OCI-LY7 (cell line): ENCODE data around the gene MAP4K1. TPM values are rescaled to one million over a fixed set of nuclear protein-coding genes. Genes with fewer than 3 reads are reported as not detected.

Experiments used
- BruUV-seq: library from RNA; stranded (reverse); fragments of 400-500 nt; replicated peaks from 2 replicates; lab custom pipeline; 2021; lab: Mats Ljungman, UMichigan
- CTCF ChIA-PET: fragments of 300-600 bp; sonication (Branson Sonifier 250); formaldehyde crosslinking; loops from one replicate; lab custom pipeline; 2022; ENCODE audit warnings: antibody characterized with exemption; ENCODE audit not compliant: unreplicated experiment; lab: Charles Lee
- POLR2A ChIA-PET: fragments of 300-600 bp; sonication (Branson Sonifier 250); formaldehyde crosslinking; loops from one replicate; lab custom pipeline; 2022; ENCODE audit warnings: antibody characterized with exemption; lab: Charles Lee
- DNase-seq: peaks from one replicate; pipeline ENCODE4 v3.0.0-alpha.2; 2015; ENCODE audit warnings: low spot score
- H2AFZ ChIP-seq: fragments of 200-600 bp; sonication (generic), shearing (Covaris generic); 2 replicates; pipeline ENCODE4 v1.6.1; 2014; ENCODE audit warnings: mild to moderate bottlenecking, antibody characterized with exemption, low read length, moderate library complexity
- H3K27ac ChIP-seq: fragments of 200-600 bp; sonication (generic); 2 replicates; pipeline ENCODE4 v1.5.1; 2014; ENCODE audit warnings: mixed run types, low read depth, mild to moderate bottlenecking, moderate library complexity, low read length, inconsistent platforms; ENCODE audit not compliant: poor library complexity, severe bottlenecking
- H3K36me3 ChIP-seq: fragments of 200-600 bp; sonication (generic); 2 replicates; pipeline ENCODE4 v1.6.1; 2014; ENCODE audit warnings: mild to moderate bottlenecking, antibody characterized with exemption, low read length, moderate library complexity, mixed read lengths; ENCODE audit not compliant: insufficient read depth
- H3K4me1 ChIP-seq: fragments of 200-600 bp; sonication (generic); 2 replicates; pipeline ENCODE4 v1.5.1; 2014; ENCODE audit warnings: mild to moderate bottlenecking, low read length; ENCODE audit not compliant: insufficient read depth, poor library complexity, severe bottlenecking
- H3K4me2 ChIP-seq: fragments of 200-600 bp; sonication (generic); 2 replicates; pipeline ENCODE4 v1.6.1; 2014; ENCODE audit warnings: mild to moderate bottlenecking, low read length
- H3K4me3 ChIP-seq: fragments of 200-600 bp; sonication (generic); 2 replicates; pipeline ENCODE4 v1.5.1; 2014; ENCODE audit warnings: mild to moderate bottlenecking, low read depth, low read length; ENCODE audit not compliant: poor library complexity, severe bottlenecking
- H3K79me2 ChIP-seq: fragments of 200-600 bp; sonication (generic); 2 replicates; pipeline ENCODE4 v1.6.1; 2016; ENCODE audit warnings: low read depth, mild to moderate bottlenecking, low read length, moderate library complexity, mixed read lengths; ENCODE audit not compliant: insufficient read depth
- H3K9me2 ChIP-seq: fragments of 200-600 bp; sonication (generic); 2 replicates; pipeline ENCODE4 v1.6.1; 2016; ENCODE audit warnings: mild to moderate bottlenecking, low read length, mixed read lengths; ENCODE audit not compliant: insufficient read depth
- H3K9me3 ChIP-seq: fragments of 200-600 bp; sonication (generic); 2 replicates; pipeline ENCODE4 v1.6.1; 2014; ENCODE audit warnings: mild to moderate bottlenecking, mixed run types, low read length, mixed read lengths
- H4K20me1 ChIP-seq: fragments of 200-600 bp; sonication (generic); 2 replicates; pipeline ENCODE4 v1.6.1; 2014; ENCODE audit warnings: mild to moderate bottlenecking, antibody characterized with exemption, low read length, moderate library complexity, mixed read lengths; ENCODE audit not compliant: insufficient read depth
- EZH2phosphoT487 ChIP-seq: fragments of 200-600 bp; sonication (generic); IDR thresholded peaks from 2 replicates; pipeline ENCODE4 v1.6.1; 2018; ENCODE audit warnings: low read depth, borderline replicate concordance, mild to moderate bottlenecking, mixed run types, antibody characterized with exemption, low read length, moderate library complexity, mixed read lengths
- intact Hi-C: fragments of 100-400 bp; cut with micrococcal nuclease; formaldehyde crosslinking; loops from one replicate; pipeline ENCODE4 v1.10.0; 2022; ENCODE audit not compliant: unreplicated experiment
- total RNA-seq, 2 experiments: library from RNA; depleted of rRNA in 1 of 2; stranded (reverse); fragments of >200 nt in 1 of 2; shearing (Covaris generic) in 1 of 2; gene quantifications; 2 replicates each; pipeline ENCODE4 v1.2.3, GENCODE V29; 2014 to 2022
- TF ChIP-seq, protein P1 (sequence below): fragments of 200-600 bp; sonication (generic); conservative IDR thresholded peaks from 2 replicates; pipeline ENCODE4 v1.5.1; 2014; ENCODE audit warnings: mild to moderate bottlenecking, antibody characterized with exemption, low read length, moderate library complexity, mixed read lengths

MAP4K1 gene
- total RNA-seq, 2 experiments from 2014 or later = 102 to 331 TPM

DNA sequence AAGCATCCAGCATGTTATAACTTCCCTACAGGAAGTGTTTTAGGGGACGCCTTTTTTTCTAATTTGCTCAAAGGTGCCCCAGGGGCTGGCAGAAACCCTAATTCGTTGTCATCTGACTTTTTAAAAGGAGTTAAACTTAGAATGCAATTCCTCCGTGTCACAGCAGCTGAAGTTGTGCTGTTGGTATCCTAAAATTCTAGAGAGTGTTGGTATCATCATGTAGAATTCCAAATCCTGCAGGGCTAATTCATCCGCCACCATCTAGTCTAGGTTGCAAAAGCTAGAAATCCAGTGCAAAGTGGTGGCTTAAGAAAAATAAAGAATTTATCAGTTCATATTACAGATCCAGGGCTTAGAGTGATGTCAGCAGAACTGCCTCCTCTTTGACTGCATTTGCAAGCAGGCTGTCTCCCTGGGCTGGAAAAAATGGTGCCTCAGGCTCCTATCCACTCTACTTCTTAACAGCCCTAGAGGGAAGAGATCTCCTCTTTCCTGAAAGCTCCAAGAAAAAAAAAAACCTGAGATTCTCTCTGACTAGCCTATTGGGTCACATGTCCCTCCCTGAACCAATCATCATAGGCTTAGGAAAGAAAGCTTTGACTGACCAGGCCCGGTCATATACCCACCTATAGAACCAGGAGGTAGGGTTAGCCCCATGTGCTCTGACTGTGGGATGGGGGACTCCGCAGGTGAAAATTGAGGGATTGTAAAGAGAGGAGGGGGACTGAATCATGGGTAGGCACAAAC is 73.0 kb downstream of the MAP4K1 start:
- no peak for TF ChIP-seq EZH2phosphoT487
- TF ChIP-seq, protein P1, sequence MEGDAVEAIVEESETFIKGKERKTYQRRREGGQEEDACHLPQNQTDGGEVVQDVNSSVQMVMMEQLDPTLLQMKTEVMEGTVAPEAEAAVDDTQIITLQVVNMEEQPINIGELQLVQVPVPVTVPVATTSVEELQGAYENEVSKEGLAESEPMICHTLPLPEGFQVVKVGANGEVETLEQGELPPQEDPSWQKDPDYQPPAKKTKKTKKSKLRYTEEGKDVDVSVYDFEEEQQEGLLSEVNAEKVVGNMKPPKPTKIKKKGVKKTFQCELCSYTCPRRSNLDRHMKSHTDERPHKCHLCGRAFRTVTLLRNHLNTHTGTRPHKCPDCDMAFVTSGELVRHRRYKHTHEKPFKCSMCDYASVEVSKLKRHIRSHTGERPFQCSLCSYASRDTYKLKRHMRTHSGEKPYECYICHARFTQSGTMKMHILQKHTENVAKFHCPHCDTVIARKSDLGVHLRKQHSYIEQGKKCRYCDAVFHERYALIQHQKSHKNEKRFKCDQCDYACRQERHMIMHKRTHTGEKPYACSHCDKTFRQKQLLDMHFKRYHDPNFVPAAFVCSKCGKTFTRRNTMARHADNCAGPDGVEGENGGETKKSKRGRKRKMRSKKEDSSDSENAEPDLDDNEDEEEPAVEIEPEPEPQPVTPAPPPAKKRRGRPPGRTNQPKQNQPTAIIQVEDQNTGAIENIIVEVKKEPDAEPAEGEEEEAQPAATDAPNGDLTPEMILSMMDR = peak; percentile 89
- Histone ChIP-seq H3K79me2 (no peaks in the 10 kb centered on the region), H3K4me3 (no peak overlapping the region), H3K27ac (no peak overlapping the region), H3K4me2 (peak overlapping the region; percentile 39), H3K9me3 (no peaks in the 10 kb centered on the region), H3K36me3 (no peaks in the 10 kb centered on the region), H3K4me1 (peaks cover 22% of the 10 kb centered on the region), H3K9me2 (no peaks in the 10 kb centered on the region), H2AFZ (peak overlapping the region; percentile 93), H4K20me1 (no peaks in the 10 kb centered on the region)
- BruUV-seq = no TSS peak
- CTCF ChIA-PET = no interaction called here
- DNase-seq = peak; percentile 89
- intact Hi-C loops = loop anchor here (1.0 to 10.0 kb wide), 5 partner anchors 39 to 386 kb away; partner anchors contain the start of genes MRPS12 and SARS2
- POLR2A ChIA-PET = interaction anchor here (0.9 kb wide), 1 partner anchor 73 kb away, joined by 4 read pairs; the partner anchor contains the start of gene MAP4K1

DNA sequence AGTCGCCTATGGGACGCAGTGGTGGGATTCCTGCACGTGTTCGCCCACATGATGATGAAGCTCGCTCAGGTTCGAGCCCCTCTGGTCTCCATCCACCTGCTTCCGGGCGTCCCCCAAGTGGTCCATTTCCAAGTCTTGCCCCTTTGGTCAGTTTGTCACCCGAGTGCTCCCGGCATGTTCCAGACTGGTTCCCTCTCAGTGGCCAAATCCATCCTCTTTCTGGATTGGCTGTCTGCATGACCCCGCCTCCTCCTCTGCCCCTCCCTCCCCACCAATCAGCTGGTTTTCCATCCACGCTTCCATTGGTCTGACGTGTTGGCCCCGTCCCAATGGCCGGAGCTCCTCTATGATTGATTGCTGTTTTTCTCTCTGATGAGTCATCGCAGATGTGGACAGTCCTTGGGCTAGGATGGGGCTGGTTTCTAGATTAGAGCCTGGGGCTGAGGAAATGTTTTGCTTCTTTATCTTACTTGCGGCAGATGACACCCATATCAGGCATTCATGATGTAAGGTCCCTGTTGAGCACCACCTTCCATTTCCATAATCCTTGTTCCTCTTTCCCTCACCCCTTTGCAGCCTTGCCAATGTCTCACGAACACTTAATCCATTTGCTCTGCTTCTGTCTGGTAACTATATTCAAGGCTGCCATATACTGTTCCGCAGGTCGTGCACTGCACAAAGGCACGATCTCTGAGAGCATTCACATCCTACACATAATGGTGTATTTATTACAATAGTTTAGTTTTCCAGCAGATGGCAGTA is 73.8 kb downstream of the MAP4K1 start:
- Histone ChIP-seq H2AFZ (peak overlapping the region; percentile 93; the same call in 1 of the 2 replicates), H3K36me3 (no peaks in the 10 kb centered on the region), H3K9me3 (no peaks in the 10 kb centered on the region), H3K4me2 (peak overlapping the region; percentile 39), H3K9me2 (no peaks in the 10 kb centered on the region), H3K79me2 (no peaks in the 10 kb centered on the region), H4K20me1 (no peaks in the 10 kb centered on the region), H3K4me3 (peak overlapping the region; percentile 43), H3K27ac (no peak overlapping the region), H3K4me1 (peaks cover 30% of the 10 kb centered on the region)
- DNase-seq = peak; percentile 59
- ChIA-PET CTCF (interaction anchor here (0.6 kb wide), 1 partner anchor 74 kb away, joined by 3 read pairs; the partner anchor contains the start of gene MAP4K1), POLR2A (interaction anchor here (0.6 kb wide), 1 partner anchor 61 kb away, joined by 6 read pairs; no protein-coding TSS in a partner anchor)
- no TSS peak for BruUV-seq
- intact Hi-C loops = loop anchor here (1.0 to 10.0 kb wide), 5 partner anchors 39 to 386 kb away; partner anchors contain the start of genes MRPS12 and SARS2
- TF ChIP-seq EZH2phosphoT487 = no peak
- TF ChIP-seq, protein P1 = no peak
